H1 (cell line): ENCODE measurements around the gene FHIT. TPM values are rescaled to one million over a fixed set of nuclear protein-coding genes. Genes with fewer than 3 reads are reported as not detected.

Experiments used
- CTCF ChIA-PET: fragments of 300-600 bp; sonication (Branson Sonifier 250); formaldehyde crosslinking; loops from one replicate; lab custom pipeline; 2021; ENCODE audit not compliant: partially characterized antibody; lab: Charles Lee
- POLR2A ChIA-PET: fragments of 300-600 bp; sonication (Branson Sonifier 250); formaldehyde crosslinking; loops from one replicate; lab custom pipeline; 2021; ENCODE audit warnings: inconsistent platforms; ENCODE audit not compliant: partially characterized antibody; lab: Charles Lee
- DNase-seq, 2 experiments: peaks; one replicate each; pipeline versions ENCODE4 v3.0.0 to v3.0.0-alpha.2; 2010 to 2022; ENCODE audit warnings: low spot score in 2 of 2, low read depth in 1 of 2, mixed read lengths in 1 of 2
- FAIRE-seq: peaks from 2 replicates; lab custom pipeline; 2011; peaks lifted over from hg19 to GRCh38; lab: Jason Lieb, UNC
- H2AFZ ChIP-seq: 2 replicates; pipeline ENCODE4 v1.8.1; 2012; ENCODE audit warnings: low read length, inconsistent platforms
- H2AK5ac ChIP-seq: 2 replicates; pipeline ENCODE4 v1.6.1; 2013; ENCODE audit warnings: low read depth, low read length
- H2BK120ac ChIP-seq: replicated peaks from 2 replicates; pipeline ENCODE3; 2013; ENCODE audit warnings: low read depth, low read length, inconsistent platforms
- H2BK12ac ChIP-seq: 2 replicates; pipeline ENCODE4 v1.6.1; 2013; ENCODE audit warnings: low read depth, low read length
- H2BK15ac ChIP-seq: 2 replicates; pipeline ENCODE4 v1.6.1; 2013; ENCODE audit warnings: low read length
- H2BK20ac ChIP-seq: 2 replicates; pipeline ENCODE4 v1.6.1; 2013; ENCODE audit warnings: low read length
- H2BK5ac ChIP-seq: 2 replicates; pipeline ENCODE4 v1.6.1; 2013; ENCODE audit warnings: low read depth, low read length
- H3K14ac ChIP-seq: 2 replicates; pipeline ENCODE4 v1.6.1; 2013; ENCODE audit warnings: inconsistent platforms; ENCODE audit not compliant: insufficient read length
- H3K18ac ChIP-seq: 2 replicates; pipeline ENCODE4 v1.6.1; 2013; ENCODE audit warnings: low read length; ENCODE audit errors: extremely low read depth
- H3K23ac ChIP-seq: 2 replicates; pipeline ENCODE4 v1.6.1; 2013; ENCODE audit warnings: inconsistent platforms; ENCODE audit not compliant: insufficient read length
- H3K23me2 ChIP-seq: 2 replicates; pipeline ENCODE4 v1.6.1; 2013; ENCODE audit warnings: low read depth, low read length
- H3K27ac ChIP-seq: 2 replicates; pipeline ENCODE4 v1.6.1; 2011; ENCODE audit warnings: low read depth, low read length, inconsistent platforms
- H3K27me3 ChIP-seq, 4 experiments: replicated peaks in 1 of 4; 1 replicate in 1 of 4; 2 replicates in 3 of 4; pipeline versions ENCODE4 v1.6.1 to v1.8.1; 2011 to 2013; ENCODE audit warnings: low read length in 3 of 4, mild to moderate bottlenecking in 3 of 4, inconsistent platforms in 2 of 4, mixed read lengths in 2 of 4, moderate library complexity in 1 of 4; ENCODE audit not compliant: control insufficient read depth in 3 of 4, insufficient read depth in 3 of 4; ENCODE audit errors: extremely low read depth in 1 of 4
- H3K36me3 ChIP-seq, 4 experiments: 2 replicates each; pipeline versions ENCODE4 v1.6.1 to v1.8.1; 2011 to 2013; ENCODE audit warnings: mild to moderate bottlenecking in 4 of 4, low read length in 3 of 4, moderate library complexity in 2 of 4, control low read depth in 1 of 4, inconsistent platforms in 1 of 4; ENCODE audit not compliant: insufficient read depth in 4 of 4, control insufficient read depth in 2 of 4
- H3K4ac ChIP-seq: replicated peaks from 2 replicates; pipeline ENCODE3; 2013; ENCODE audit warnings: low read length, low read depth, mixed read lengths, inconsistent platforms; ENCODE audit not compliant: insufficient read length
- H3K4me1 ChIP-seq, 4 experiments: replicated peaks in 1 of 4; 1 replicate in 1 of 4; 2 replicates in 3 of 4; pipeline versions ENCODE4 v1.6.1 to v1.8.1; 2011 to 2013; ENCODE audit warnings: low read length in 3 of 4, inconsistent platforms in 2 of 4, mixed read lengths in 1 of 4; ENCODE audit not compliant: insufficient read depth in 4 of 4, control insufficient read depth in 3 of 4
- H3K4me2 ChIP-seq, 2 experiments: 2 replicates each; pipeline versions ENCODE4 v1.6.1 to v1.8.1; 2011 to 2013; ENCODE audit warnings: low read depth in 2 of 2, low read length in 2 of 2, control low read depth in 1 of 2, inconsistent platforms in 1 of 2, mild to moderate bottlenecking in 1 of 2; ENCODE audit not compliant: insufficient read depth in 1 of 2
- H3K4me3 ChIP-seq, 4 experiments: fragments of 200-600, 300-600 bp in 1 of 4; sonication (generic), shearing (Covaris generic), sonication (Bioruptor Twin) in 1 of 4; 2 replicates each; pipeline versions ENCODE4 v1.5.1 to v1.8.1; 2011 to 2016; ENCODE audit warnings: low read length in 4 of 4, low read depth in 3 of 4, control low read depth in 2 of 4, inconsistent platforms in 2 of 4, mild to moderate bottlenecking in 2 of 4, mixed read lengths in 1 of 4, moderate library complexity in 1 of 4; ENCODE audit not compliant: insufficient read depth in 2 of 4; ENCODE audit errors: extremely low read depth in 1 of 4
- H3K56ac ChIP-seq: replicated peaks from 2 replicates; pipeline ENCODE3; 2013; ENCODE audit warnings: low read depth, mild to moderate bottlenecking, mixed read lengths, low read length, inconsistent platforms; ENCODE audit not compliant: insufficient read length
- H3K79me1 ChIP-seq: 2 replicates; pipeline ENCODE4 v1.6.1; 2013; ENCODE audit warnings: low read depth, low read length, control low read depth
- H3K79me2 ChIP-seq, 2 experiments: 2 replicates each; pipeline versions ENCODE4 v1.6.1 to v1.8.1; 2012 to 2013; ENCODE audit warnings: low read length in 2 of 2, mild to moderate bottlenecking in 2 of 2, inconsistent platforms in 1 of 2; ENCODE audit not compliant: insufficient read depth in 2 of 2, control insufficient read depth in 1 of 2
- H3K9ac ChIP-seq, 4 experiments: replicated peaks in 1 of 4; 1 replicate in 1 of 4; 2 replicates in 3 of 4; pipeline versions ENCODE4 v1.6.1 to v1.8.1; 2011 to 2013; ENCODE audit warnings: low read depth in 3 of 4, low read length in 3 of 4, control low read depth in 2 of 4, mild to moderate bottlenecking in 2 of 4, moderate library complexity in 2 of 4, inconsistent platforms in 1 of 4; ENCODE audit errors: extremely low read depth in 1 of 4
- H3K9me3 ChIP-seq, 2 experiments: 2 replicates each; pipeline versions ENCODE4 v1.6.1 to v1.8.1; 2012 to 2013; ENCODE audit warnings: mild to moderate bottlenecking in 2 of 2, moderate library complexity in 2 of 2, control low read depth in 1 of 2, inconsistent platforms in 1 of 2, low read depth in 1 of 2, low read length in 1 of 2, mixed read lengths in 1 of 2; ENCODE audit not compliant: insufficient read depth in 2 of 2
- H4K20me1 ChIP-seq, 2 experiments: replicated peaks in 1 of 2; 2 replicates each; pipeline versions ENCODE3 to v1.8.1; 2011 to 2013; ENCODE audit warnings: inconsistent platforms in 2 of 2, low read length in 2 of 2, mild to moderate bottlenecking in 1 of 2; ENCODE audit not compliant: insufficient read depth in 2 of 2, control insufficient read depth in 1 of 2
- H4K5ac ChIP-seq: 2 replicates; pipeline ENCODE4 v1.6.1; 2013; ENCODE audit warnings: low read length, low read depth, mixed read lengths, inconsistent platforms; ENCODE audit not compliant: insufficient read length
- H4K8ac ChIP-seq: 2 replicates; pipeline ENCODE4 v1.8.0; 2013; ENCODE audit warnings: mild to moderate bottlenecking, moderate library complexity, low read length, inconsistent platforms; ENCODE audit not compliant: insufficient read depth; ENCODE audit errors: extremely low read depth
- H4K91ac ChIP-seq: replicated peaks from 2 replicates; pipeline ENCODE3; 2013; ENCODE audit warnings: low read length, mixed read lengths, inconsistent platforms; ENCODE audit not compliant: insufficient read length
- ASH2L ChIP-seq: fragments of 200-600, 300-600 bp; sonication (generic); IDR thresholded peaks from one replicate; pipeline ENCODE4 v1.7.1; 2017; ENCODE audit warnings: low read length
- EZH2 ChIP-seq: fragments of 200-600 bp; sonication (generic); IDR thresholded peaks from 2 replicates; pipeline ENCODE4 v1.7.1; 2012; ENCODE audit warnings: low read depth, mild to moderate bottlenecking, moderate library complexity, low read length, inconsistent platforms; ENCODE audit not compliant: severe bottlenecking
- KDM1A ChIP-seq: fragments of 200-600, 300-600 bp; sonication (generic); IDR thresholded peaks from 2 replicates; pipeline ENCODE4 v1.7.1; 2016; ENCODE audit warnings: mild to moderate bottlenecking, low read length, borderline replicate concordance
- KDM4A ChIP-seq: IDR thresholded peaks from one replicate; pipeline ENCODE4 v1.7.1; 2012; ENCODE audit warnings: low read depth, mild to moderate bottlenecking, moderate library complexity, low read length, inconsistent platforms; ENCODE audit not compliant: severe bottlenecking
- KDM5A ChIP-seq: fragments of 200-600 bp; IDR thresholded peaks from 2 replicates; pipeline ENCODE4 v1.7.1; 2012; ENCODE audit warnings: mild to moderate bottlenecking, low read length, inconsistent platforms, mixed read lengths
- RBBP5 ChIP-seq: IDR thresholded peaks from 2 replicates; pipeline ENCODE4 v1.7.1; 2012; ENCODE audit warnings: low read depth, mild to moderate bottlenecking, inconsistent platforms, low read length, moderate library complexity, borderline replicate concordance
- RNF2 ChIP-seq: fragments of 200-900, 300-1000 bp; sonication (generic); IDR thresholded peaks from 2 replicates; pipeline ENCODE4 v1.7.1; 2016; ENCODE audit warnings: borderline replicate concordance, low read depth, mild to moderate bottlenecking, antibody characterized with exemption, low read length; ENCODE audit not compliant: poor library complexity, severe bottlenecking; ENCODE audit errors: missing control alignments
- RXRA ChIP-seq: IDR thresholded peaks from 2 replicates; pipeline ENCODE4 v1.6.1; 2011; ENCODE audit warnings: low read depth, mild to moderate bottlenecking, low read length, moderate library complexity; ENCODE audit not compliant: insufficient read depth
- SAP30 ChIP-seq: fragments of 300-600 bp; sonication (generic); IDR thresholded peaks from 2 replicates; pipeline ENCODE4 v1.7.1; 2012; ENCODE audit warnings: low read length, moderate library complexity, mild to moderate bottlenecking, inconsistent platforms; ENCODE audit not compliant: insufficient read depth, insufficient replicate concordance
- WGBS, 2 experiments: shearing (Covaris generic) in 1 of 2; methylation state at CpG; one replicate each; pipeline versions ENCODE4 v1.1.6 to v1.1.7; 2013 to 2015; ENCODE audit warnings: low lambda C conversion rate in 2 of 2, mixed read lengths in 2 of 2, inconsistent platforms in 1 of 2, low coverage in 1 of 2, missing lambda C conversion rate in 1 of 2; ENCODE audit not compliant: insufficient replicate concordance in 2 of 2, insufficient coverage in 1 of 2, insufficient read length in 1 of 2; ENCODE audit errors: extremely low coverage in 1 of 2, missing lambda C conversion rate in 1 of 2; 5-methylcytosine and 5-hydroxymethylcytosine counted together
- polyA plus RNA-seq, 7 experiments: library from polyadenylated mRNA; depleted of rRNA in 3 of 7; stranded (reverse) in 5 of 7; unstranded in 2 of 7; fragments of >200 nt in 5 of 7; fragments of 200-250 nt in 2 of 7; gene quantifications; 1 replicate in 5 of 7; 2 replicates in 1 of 7; 4 replicates in 1 of 7; pipeline versions ENCODE4 v1.2.1 to v1.2.3, GENCODE V29; 2011 to 2013; ENCODE audit warnings: missing spikeins in 2 of 7, mixed read lengths in 2 of 7
- total RNA-seq: library from RNA; stranded (reverse); fragmentation: NEBNext Ultra II Directional; extraction: Animal tissue kit (Norgen Biotek cat#: 25700); gene quantifications from 2 replicates; pipeline ENCODE4 v1.2.1, GENCODE V29; 2021

Gene FHIT
- total and polyA plus RNA-seq, 2 of the 8 experiments (the other 6 are each of a cell fraction or from before 2014, with no cell fraction given), result 1.2 to 3.2 TPM

- Histone ChIP-seq H3K4me1 (0 out of 7 replicates have a peak, but pooled peaks cover 0 to 2% (median 0%) of the 10 kb centered on the region in 4 experiments), H4K8ac (no peak overlapping the region), H3K27me3 (no peaks in the 10 kb centered on the region; a peak in 1 of 7 replicates), H3K9me3 (no peaks in the 10 kb centered on the region), H3K23me2 (no peaks in the 10 kb centered on the region), H3K4me3 (no peak overlapping the region), H3K79me1 (no peaks in the 10 kb centered on the region), H3K9ac (no peak overlapping the region), H2BK12ac (no peak overlapping the region), H2BK15ac (no peak overlapping the region), H4K20me1 (no peaks in the 10 kb centered on the region), H2BK20ac (no peak overlapping the region), H4K5ac (no peak overlapping the region), H2BK120ac (no peak overlapping the region), H2AFZ (no peak overlapping the region), H3K4ac (no peak overlapping the region), H3K18ac (no peak overlapping the region), H3K27ac (no peak overlapping the region), H3K79me2 (no peaks in the 10 kb centered on the region), H3K23ac (no peak overlapping the region), H3K14ac (no peak overlapping the region), H2AK5ac (no peak overlapping the region), H4K91ac (no peak overlapping the region), H3K56ac (no peak overlapping the region), H2BK5ac (no peak overlapping the region), H3K4me2 (no peak overlapping the region), H3K36me3 (no peaks in the 10 kb centered on the region)
- TF ChIP-seq SAP30 (no peak), ASH2L (no peak), KDM5A (no peak), KDM1A (no peak), RBBP5 (no peak), RNF2 (no peak), KDM4A (no peak), EZH2 (no peak), RXRA (no peak)
- ChIA-PET POLR2A (no interaction called here), CTCF (no interaction called here)
- DNase-seq (no peak), FAIRE-seq (no peak)
- 73% methylated on average over 1 of the region's 1 CpG; no CpG with 5 or more reads in 1 of the 2 experiments for WGBS, 2 experiments
Measured at GRCh38 chr3:60469481-60469880, 781.8 kb downstream of the FHIT start.
